Right renal cortex interstitium (tissue), 3 donors: Measurements from ENCODE around the gene GAS2L1. TPM values are rescaled to one million over a fixed set of nuclear protein-coding genes. Genes with fewer than 3 reads are reported as not detected.

Experiments
- DNase-seq, 3 donors: peaks; one replicate each; pipeline ENCODE4 v3.0.0-alpha.2; 2013; ENCODE audit warnings: low read depth in 3 of 3, low spot score in 2 of 3
- polyA plus RNA-seq, 3 donors: library from polyadenylated mRNA; unstranded; fragments of 120-200 nt; gene quantifications; one replicate each; pipeline ENCODE4 v1.2.1, GENCODE V29; 2013; ENCODE audit not compliant: insufficient read length in 3 of 3

The GAS2L1 gene
- polyA plus RNA-seq, 3 donors, result 4.4 to 6.5 (median 5.6) TPM

DNA sequence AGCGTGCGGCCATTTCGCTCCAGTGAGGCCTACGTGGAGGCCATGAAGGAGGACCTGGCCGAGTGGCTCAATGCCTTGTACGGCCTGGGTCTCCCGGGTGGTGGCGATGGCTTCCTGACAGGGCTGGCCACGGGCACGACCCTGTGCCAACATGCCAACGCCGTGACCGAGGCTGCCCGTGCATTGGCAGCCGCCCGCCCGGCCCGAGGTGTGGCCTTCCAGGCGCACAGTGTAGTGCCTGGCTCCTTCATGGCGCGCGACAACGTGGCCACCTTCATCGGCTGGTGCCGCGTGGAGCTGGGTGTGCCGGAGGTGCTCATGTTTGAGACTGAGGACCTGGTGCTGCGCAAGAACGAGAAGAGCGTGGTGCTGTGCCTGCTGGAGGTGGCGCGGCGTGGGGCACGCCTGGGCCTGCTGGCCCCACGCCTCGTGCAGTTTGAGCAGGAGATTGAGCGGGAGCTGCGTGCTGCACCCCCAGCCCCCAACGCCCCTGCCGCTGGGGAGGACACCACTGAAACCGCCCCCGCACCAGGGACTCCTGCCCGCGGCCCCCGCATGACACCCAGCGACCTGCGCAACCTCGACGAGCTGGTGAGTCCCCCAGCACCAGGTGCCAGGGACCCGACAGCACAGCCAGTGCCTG, 1.8 kb downstream of the GAS2L1 start:
- no peak for DNase-seq

DNA sequence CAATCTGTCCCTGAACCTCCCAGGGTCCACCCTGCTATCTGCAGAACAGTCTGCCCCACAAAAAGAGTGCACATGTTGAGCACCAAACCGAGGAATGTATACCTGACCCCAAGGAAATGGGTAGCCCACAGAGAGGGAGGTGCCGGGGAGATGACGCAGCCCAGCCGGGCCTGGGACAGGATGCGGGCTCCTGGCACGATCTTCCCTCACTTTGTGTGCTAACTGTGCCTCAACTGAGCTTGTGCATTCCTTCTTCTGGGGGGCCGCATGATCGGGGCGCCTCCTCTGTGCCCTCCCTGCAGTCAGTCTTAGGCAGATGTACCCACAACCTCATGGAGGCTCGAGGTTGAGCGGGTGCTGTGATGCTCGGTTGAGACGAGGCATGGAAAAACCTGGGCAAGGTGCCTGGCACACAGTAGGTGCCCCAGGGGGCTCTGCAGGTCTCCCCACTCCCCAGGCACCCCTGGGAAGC, 2.4 kb downstream of the GAS2L1 start:
- DNase-seq, result no peak

DNA sequence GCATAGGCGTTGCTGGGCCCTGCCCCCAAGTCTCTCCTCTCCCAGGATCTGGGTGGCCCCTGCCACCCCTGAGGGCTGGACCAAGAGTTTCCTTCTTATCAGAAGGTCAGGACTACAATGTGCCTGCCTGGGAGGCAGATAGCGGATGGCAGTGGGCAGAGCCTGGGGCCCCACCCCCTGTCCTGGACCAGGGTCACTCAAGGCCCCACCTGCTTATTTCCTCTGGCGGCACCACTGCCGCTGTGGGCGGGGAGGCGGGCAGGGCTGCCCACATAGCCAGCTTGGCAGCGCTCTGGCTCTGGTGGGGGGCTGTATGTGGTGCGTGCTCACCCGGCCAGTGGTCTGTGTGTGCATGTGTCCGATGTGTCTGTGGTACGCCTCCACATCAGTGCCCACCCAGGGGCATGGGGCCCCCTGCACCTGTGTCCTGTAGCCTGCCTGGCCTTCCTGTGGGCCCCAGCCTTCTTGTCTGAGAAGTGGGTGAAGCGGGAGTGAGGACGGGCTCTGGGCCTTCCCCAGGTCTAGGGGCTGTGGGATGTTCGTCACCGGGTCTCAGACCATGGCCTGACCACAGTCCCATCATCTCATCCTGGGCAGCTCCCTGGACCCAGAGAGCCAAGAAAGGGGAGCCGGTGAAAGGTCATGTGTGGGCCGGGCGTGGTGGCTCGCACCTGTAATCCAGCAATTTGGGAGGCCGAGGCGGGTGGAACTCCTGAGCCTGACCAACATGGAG, 3.0 kb downstream of the GAS2L1 start:
- no peak for DNase-seq

DNA sequence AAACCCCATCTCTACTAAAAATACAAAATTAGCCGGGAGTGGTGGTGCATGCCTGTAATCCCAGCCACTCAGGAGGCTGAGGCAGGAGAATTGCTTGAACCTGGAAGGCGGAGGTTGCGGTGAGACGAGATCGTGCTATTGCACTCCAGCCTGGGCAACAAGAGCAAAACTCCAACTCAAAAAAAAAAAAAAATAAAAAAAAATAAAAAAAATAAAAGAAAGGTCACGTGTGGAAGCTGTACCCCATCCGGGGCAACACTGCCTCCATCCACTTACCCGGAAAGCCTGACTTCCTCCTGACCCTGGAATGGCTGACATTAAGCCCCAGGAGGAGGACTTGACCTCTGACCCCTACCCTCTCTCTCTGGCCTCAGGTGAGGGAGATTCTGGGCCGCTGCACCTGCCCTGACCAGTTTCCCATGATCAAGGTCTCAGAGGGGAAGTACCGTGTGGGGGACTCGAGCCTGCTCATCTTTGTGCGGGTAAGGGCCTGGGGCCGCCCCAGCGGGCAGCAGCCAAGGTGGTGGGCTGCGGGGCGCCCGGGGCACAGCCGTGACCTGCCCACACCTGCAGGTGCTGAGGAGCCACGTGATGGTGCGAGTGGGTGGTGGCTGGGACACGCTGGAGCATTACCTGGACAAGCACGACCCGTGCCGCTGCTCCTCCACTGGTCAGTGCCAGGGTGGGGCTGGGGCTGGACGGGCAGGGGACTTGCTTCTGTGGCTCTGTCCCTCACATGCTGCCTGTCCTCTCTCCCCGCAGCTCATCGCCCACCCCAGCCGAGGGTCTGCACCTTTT, 3.8 kb downstream of the GAS2L1 start:
- no peak for DNase-seq

DNA sequence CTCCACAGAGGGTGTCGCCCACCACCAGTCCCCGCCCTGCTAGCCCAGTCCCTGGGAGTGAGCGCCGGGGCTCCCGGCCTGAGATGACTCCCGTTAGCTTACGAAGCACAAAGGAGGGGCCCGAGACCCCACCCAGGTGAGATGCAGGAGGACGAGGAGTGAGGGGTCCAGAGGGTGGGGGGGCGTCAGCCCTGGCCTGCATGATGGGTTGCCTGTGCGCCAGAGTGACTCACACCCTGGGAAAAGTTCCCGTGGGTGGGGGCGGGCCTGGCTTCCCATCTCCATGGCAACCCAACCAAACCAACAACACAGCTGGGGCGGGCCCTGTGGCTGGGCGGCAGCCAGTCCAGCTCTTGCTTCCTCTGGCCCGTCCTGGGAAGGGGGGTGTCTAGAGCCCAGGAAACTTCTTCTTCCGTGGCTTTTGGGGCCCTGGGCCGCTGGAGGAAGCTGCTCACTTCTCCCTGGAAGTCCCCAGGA, 4.5 kb downstream of the GAS2L1 start:
- DNase-seq, result peak; percentile 64 to 78 (median 73)

DNA sequence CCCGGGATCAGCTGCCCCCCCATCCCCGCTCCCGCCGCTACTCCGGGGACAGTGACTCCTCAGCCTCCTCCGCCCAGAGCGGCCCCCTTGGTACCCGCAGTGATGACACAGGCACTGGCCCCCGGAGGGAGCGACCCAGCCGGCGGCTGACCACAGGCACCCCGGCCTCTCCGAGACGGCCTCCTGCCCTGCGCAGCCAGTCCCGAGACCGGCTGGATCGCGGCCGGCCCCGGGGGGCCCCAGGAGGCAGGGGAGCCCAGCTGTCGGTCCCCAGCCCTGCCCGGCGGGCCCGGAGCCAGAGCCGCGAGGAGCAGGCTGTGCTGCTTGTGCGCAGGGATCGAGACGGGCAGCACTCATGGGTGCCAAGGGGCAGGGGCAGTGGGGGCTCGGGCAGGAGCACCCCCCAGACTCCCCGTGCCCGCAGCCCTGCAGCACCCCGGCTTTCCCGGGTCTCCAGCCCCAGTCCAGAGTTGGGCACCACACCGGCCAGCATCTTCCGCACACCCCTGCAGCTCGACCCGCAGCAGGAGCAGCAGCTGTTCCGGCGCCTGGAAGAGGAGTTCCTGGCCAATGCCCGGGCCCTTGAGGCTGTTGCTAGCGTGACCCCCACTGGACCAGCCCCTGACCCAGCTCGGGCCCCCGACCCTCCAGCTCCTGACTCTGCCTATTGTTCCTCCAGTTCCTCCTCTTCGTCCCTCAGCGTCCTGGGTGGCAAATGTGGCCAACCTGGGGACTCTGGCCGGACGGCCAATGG, 5.2 kb downstream of the GAS2L1 start:
- DNase-seq, result no peak

DNA sequence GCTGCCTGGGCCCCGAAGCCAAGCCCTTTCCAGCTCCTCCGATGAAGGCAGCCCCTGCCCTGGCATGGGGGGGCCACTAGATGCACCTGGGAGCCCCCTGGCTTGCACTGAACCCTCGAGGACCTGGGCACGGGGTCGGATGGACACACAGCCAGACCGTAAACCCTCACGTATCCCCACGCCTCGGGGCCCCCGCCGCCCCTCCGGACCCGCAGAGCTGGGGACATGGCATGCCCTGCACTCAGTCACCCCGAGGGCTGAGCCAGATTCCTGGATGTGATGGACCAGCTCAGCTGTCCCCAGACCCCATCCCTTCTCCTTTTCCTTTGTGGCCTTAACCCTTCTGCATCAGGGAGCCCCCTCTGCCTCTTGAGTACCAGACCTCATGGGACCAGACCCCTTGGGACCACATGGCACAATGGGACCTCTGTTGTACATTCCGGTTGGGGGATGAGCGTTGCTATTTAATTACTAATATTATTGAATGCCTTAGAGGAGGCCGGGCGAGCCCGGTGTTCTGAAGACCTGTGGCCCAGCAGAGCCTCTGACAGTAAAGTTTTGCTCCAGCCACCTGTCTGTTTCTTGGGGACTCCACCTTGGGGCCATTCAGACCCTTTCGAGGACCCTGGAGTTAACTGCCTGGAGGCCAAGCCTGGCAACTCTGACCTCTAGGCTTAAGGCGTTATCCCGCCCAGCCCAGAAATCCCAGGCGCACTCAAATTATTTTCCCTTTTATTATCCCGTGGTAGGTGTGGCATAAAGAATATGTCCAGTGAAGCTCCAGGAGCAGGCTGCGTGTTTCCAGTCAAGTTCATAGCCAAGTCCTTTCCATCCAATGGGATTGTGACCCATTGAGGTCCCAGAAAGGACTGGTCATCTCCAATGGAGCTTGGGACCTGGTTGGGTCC, 6.0 kb downstream of the GAS2L1 start:
- DNase-seq, result no peak

DNA sequence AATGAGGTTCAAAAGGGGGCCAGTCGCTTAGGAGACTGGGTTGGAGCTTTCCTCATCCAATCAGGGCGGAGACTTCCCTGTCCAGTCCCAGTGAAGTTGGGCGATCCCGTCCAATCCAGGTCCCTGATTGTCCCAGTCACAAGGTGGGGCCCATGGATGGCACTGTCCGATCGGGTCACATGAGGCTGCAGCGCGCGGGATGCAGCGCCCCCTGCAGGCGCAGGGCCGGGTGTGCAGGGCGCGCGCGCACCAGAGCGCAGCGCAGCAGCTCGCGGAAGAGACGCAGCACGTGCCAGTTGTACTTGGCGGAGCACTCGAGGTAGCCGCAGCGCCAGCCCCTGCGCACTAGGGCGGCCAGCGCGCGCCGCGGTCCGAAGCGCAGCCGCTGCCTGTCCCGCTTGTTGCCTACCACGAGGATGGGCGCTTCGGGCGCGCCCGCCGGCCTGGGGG, 6.7 kb downstream of the GAS2L1 start:
- DNase-seq, result no peak

DNA sequence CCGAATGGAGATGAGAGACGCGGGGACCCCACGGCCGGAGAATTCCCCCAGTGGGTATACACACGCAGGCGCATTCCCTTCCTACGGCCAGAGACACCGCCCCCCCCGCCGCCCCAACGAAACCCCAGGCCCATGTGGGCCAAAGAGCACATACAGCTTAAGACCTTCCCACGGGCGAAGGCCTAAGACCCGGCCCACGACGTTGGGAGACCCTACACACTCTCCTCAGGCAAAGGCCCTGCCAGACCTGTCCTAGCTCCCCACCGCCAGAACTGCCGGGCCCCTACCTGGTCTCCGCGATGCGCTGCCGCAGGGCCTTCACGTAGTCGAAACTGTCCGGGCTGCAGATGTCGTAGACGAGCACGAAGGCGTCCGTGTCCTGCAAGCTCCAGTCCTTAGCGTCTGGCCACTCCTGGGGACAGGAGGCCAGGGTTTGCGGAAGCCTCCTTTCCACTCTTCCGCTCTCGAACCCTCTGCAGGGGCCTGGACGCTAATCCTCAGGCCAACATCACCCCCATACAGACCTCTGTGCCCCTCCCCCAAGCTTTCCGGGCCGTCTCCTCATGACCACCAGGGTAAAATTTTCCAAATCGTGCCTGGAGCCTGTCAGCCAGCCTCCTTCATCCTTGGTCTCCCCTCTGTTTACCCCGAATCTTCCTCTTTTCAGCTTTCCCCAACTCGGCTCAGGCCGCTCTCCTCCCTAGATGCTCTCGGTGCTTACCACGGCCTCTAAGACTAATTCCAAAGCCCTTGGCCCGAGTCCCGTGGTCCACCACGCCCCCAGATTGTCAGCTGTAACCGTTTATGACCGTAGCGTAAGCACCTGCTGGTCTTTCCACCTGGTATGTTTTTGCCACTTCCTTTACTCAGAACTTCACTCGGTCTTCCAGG, 7.4 kb downstream of the GAS2L1 start:
- no peak for DNase-seq

DNA sequence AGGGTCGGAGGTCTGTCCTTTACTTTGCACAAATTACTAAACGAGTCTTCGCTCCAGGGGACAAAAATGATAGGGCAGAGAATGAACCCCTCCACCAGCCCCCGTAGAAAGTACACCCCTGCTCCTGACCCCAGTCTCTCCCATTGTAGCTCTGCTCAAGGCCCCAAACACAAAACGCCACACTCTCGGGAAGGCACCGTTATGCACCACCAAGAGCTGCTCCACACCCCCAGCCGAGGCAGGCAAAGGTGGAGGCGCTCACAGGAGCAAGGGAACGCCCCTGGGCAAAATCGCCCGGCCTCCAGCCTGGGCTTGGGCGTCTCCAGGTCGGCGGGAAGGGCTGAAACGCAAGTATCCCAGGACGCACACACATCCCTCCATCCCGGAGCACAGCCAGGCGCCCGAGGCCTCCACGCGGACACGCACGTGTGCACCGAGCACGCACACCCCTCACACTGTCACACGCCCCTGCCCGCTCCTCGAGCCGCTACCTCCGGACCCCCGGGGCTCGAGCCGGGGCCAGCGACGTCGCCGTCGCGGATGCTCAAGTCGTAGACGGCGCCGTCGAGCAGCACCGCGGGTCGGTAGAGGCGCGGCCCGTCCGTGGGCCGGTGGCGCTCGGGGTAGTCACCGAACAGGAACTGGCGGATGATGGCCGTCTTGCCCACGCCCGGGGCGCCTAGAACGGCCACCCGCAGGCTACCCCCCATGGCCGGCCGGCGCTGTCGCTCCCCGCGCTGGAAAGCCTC, 8.3 kb downstream of the GAS2L1 start:
- no peak for DNase-seq

DNA sequence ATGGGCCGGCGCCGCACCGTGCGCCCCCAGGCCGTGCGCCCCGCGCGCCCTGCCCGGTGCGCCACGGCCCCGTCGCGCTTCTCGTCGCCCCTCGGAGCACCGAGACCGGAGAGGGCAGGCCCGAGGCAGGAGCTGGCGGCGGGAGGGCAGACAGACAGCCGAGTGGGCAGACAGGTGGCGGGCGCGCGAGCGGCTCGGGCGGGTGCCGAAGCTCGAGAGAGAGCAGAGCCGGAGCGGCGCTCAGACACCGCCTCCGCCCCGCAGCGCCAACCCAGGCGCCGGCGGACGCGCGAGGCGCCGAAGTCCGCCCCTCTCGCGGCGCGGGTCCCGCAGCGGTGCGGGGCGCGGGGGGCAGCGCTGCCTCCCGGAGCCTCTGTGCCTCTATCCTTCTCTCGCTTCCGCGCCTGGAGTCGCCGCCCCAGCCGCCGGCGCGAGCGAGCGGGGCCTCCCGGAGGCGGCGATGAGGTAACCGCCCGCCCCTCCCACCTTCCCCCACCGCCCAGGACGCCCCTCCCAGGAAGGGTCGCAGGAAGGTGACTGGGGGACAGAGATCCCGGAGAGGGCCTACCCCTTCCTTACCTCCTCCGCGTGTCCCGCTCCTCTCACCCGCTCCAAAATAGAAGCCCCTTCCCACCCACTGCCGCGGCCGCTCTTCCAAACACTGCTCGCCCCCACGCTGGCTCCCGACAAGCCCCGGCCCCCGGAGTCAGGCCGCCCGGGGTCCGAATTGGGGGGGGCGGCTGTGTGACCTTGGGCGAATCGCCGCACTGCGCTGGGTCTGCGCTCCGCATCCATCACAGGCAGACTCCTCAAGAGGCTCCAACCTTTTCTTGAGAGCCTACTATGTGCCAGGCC, 9.1 kb downstream of the GAS2L1 start, which contains the start of gene RASL10A:
RASL10A (minus strand) TSS at position 412 of the 855 bp plus-strand sequence. CDS start 451 bp downstream, outside the sequence.
- no peak for DNase-seq

DNA sequence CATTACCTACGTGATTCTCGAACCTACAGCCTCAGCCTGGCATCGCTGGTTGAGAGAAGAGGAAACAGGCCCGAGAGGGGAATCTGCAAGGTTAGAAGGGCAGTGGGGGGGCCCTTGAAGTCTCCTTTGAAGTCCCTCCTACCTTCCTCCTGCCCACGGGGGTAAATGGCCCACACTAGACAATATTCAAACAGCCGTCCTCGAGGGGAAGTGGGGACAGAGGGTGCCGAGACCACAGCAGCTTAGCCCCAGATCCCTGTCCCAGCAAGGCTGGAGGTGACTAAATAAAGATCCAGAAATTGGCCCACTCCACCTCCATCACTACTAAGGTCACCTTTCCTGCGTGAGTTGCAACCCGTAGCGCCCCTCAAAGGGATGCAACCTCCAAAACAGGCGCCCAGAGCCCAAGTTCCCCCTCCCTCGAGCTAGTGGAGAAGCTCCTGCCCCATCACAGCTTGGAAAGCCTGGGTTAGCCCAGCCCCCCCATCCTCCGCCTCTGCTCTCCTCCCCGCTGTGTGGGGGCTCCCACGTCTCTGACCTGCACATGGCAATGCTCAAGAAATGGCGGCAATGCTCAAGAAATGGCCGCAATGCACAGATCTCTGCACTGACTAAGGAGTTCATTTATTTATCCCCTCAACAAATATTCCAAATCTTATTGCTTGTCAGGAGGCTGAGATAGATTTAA, 9.8 kb downstream of the GAS2L1 start:
- DNase-seq, result no peak

DNA sequence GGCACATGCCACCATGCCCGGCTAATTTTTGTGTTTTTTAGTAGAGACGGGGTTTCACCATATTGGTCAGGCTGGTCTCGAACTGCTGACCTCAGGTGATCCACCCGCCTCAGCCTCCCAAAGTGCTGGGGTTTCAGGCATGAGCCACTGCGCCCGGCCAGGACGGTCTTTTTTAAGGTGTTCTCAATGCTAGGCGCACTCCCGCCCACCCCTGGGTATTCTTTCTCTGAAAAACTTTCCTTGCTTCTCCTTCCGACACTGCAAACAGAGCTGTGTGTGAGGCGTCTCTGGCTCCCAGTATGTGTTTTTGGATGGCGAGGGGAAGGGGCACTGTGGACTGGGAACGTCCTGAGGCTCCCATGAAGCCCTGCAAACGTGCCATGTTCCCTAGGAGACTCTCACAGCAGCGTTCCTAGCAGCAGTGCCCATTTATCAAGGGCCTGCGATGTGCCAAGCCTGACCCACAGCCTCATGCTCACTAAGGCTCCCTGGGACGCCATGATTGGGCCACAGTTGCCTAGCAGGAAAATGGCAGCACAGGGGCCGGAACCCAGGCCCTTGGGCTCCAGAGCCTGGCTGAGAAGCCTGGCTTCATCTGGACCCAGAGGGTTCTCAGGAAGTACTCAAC, 11.5 kb downstream of the GAS2L1 start:
- DNase-seq, result no peak

DNA sequence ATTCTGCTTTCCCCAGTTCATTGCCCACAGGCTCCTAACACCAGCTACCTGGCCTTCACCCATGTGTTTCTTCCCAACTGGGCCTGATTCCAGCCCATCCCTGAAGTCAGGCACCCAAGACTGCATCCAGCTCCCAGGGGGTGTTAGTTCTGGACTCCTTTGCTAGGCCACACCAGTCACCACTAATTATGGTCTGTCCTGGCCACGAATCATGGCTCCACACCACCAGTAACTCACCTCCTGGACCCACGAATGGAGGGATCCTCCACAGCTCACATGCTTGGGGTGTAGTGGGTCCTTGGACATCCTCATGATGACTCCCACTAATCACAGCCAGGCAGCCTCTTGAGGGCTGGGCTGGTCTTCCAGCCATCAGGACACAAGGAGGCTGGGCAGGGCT, 12.6 kb downstream of the GAS2L1 start:
- no peak for DNase-seq

DNA sequence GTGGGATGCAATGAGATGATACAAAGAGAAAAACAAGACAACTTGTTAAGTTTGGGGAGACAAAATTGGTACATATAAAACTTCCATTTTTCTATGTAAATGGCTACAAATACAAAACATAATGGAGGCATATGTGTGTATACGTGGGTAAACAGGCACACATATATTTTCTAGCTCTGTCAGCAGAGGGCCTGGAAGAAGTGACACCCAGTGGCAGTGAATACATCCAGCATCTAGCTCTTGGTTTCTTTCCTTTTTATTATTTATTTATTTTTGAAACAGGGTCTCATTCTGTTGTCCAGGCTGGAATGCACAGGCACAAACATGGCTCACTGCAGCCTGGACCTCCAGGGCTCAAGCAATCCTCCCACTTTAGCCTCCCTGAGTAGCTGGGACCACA, 14.1 kb downstream of the GAS2L1 start:
- no peak for DNase-seq

DNA sequence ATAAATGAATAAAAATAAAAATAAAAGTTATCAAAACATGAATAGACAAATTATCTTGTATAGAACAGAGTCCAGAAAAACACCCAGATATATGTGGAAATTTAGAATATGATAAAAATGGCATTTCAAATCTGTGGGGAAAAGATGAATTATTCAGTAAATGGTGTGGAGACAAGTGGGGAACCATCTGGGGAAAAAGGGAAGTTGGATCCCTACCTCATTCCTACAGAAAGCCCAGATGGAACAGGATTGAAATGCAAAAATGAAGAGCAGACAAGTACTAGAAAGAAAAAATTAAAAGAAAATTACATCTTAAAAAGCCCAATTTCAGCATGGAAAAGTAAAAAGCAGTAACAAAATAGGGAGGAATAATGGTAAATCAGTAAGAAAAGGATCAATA, 17.2 kb downstream of the GAS2L1 start:
- no peak for DNase-seq
